NCI-H748 (cell line): ENCODE results near the gene ARID5A.
"Not testable (repeated sequence)": the region's sequence is repeated elsewhere in the genome, so short reads cannot be mapped to it uniquely, and the experiment has no call there.

ENCODE experiments used
- DNase-seq: peaks from one replicate; lab custom pipeline; 2025; ENCODE audit not compliant: unreplicated experiment; lab: John Stamatoyannopoulos, UW

Gene ARID5A

GRCh38 chr2:96539215-96539920, 2.8 kb downstream of the ARID5A start:
- DNase-seq: no peak

DNA sequence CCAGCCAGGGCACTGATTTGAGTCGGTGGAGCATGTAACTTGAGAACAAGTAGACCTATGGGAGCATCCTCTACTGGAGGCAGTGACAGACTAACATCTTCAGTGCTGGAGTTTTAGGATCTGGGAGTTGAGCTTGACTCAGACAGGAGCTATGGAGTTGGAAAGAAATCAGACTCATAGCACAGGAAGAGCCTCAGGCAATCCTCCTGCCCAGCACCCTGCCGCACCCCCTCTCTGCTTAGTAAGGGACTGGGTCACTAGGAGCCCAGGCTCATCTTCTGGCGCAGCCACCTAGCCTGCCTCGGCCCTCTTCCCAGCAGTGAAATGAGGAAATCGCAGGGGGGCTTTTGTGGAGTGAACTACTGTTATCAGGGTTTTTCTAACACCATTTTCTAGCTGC, 3.6 kb downstream of the ARID5A start:
- DNase-seq: no peak

DNA sequence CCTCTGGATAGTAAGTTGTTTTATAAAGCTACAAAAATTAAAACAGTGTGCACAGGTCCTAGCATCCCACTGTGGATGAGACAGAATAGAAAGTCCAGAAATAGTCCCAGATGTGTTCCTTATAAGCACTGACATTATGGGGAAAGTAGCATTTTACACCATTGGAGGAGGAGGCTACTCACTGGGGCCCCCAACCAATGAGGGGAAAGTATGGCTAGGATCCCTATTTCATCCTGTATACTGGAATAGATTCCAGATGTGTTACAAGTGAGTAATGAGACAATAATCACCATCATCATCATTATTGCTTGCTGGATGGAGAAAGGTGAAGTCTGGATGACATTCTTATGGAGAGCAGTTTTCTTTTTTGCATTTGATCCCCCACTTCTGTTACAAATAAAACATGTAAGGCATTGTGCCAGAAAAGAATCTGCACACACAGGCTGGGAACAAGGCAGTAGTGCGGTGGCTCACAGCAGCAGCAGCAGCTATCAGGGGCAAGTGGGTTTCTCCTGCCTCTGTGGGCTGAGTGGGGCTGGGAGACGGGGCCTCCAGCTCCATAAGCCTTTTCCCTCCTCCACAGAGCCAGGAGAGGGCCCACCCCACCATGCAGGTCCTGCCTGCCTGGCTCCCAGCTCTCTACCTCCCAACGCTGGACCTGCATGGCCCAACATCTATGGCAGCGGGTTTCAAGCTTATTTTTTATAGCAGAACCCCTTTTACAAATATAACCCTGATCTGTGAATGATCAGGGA, 5.0 kb downstream of the ARID5A start:
- DNase-seq: no peak

DNA sequence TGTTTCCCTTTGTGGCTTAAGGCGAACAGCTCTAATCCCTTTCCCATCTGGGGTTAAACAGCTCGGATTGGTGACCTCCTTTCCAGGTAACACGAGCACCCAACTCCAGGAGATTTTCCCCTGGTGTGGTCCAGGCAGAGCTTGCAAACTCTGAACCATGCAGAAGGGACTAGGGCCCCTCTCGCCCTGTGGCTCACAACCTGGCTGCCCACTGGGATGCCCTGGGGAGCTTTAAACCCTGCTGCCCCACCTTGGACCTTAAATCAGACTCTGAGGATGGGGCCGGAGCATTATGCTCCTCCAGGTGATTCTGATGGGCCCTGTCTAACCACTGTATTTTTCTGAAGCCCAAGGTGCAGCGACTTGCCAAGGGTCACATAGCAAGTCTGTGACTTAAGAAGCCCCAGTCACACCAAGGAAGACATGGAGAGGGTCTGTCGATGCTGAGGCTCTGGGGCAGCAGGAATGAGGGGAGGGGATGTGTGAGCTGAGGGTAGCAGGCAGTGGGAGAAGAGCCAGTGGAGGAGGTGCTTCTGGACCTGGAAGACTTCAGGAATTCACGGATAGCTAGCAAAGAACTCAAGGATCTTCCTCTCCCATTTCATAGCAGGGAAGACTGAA, 5.9 kb downstream of the ARID5A start:
- no peak for DNase-seq

DNA sequence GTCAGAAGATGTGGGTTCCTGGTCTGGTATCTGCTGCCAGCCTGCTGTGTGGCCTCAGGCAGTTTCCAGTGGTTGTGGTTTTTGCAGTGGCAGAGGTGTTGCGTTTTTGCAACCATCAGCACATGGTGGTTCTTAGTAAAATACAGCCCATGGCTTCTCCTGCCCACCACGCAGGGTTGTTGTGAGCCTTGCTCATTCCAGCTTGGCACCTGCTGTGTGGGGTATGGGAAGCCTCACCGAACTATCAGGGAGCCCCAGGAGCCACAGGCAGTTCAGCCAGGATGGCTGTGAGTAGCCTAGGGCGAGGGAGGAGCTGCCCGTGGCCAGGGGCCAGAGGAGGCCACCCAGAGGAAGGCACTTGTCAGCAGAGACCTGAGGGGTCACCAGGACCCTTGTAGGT, 9.8 kb downstream of the ARID5A start:
- DNase-seq: no peak

- DNase-seq: no peak
Observed at GRCh38 chr2:96546797-96547196, 10.2 kb downstream of the ARID5A start.

DNA sequence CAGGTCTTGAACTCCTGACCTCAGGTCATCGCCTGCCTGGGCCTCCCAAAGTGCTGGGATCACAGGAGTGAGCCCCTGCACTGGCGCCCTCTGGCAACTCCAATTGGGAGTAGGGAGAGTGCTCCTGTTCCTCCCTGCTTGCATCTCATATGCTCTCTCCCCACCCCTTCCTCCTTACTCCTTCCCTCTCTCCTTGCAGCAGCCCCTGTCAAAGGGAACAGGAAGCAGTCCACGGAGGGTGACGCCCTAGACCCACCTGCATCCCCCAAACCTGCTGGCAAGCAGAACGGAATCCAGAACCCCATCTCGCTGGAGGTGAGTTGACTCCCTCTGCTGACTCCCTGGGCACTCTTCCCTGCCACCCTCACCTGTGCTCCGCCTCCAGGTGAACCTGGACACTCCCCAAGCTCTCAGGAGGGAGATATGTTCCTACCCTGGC, 10.7 kb downstream of the ARID5A start:
- no peak for DNase-seq

GRCh38 chr2:96547731-96548171, 11.2 kb downstream of the ARID5A start:
- no peak for DNase-seq

DNA sequence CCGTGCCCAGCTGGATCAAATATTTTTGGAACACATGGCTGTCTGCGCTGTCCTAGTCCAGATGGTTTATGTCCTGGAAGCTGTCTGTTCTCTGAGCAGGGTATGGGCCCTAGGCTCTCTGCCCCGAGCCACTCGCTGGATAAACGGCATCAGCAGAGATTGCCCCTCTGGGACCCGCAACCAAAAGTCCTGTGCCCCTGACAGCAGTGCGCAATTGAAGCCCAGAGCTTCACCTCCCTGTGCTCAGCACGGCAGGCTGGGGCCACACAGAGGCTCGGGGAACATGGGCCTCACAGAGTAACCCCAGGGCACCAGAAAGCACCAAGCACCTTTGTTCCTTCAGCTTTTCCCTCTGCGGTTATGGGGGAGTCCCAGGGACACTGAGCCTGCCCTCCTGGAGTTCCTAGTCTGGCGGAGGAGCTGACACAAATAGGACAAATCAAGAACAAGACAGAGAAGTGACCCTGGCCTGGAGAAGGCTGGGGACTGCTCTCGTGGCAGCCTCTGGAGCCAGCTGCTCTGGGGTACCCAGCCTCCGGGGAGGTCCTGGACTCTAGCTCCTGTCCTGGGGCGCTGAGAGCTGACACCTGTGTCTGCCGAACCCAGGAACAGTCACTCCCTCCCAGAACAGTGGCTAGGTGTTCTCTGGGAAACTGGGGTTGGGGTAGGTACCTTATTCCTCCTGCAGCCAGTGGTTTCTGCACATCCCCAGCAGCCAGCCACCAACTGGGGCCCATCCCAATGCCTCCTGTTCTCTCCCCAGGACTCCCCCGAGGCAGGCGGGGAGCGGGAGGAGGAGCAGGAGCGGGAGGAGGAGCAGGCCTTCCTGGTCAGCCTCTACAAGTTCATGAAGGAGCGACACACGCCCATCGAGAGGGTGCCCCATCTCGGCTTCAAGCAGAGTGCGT, 12.3 kb downstream of the ARID5A start:
- DNase-seq: no peak

GRCh38 chr2:96549466-96549785, 12.9 kb downstream of the ARID5A start:
- DNase-seq: no peak

GRCh38 chr2:96549967-96550786, 13.6 kb downstream of the ARID5A start:
- peak; percentile 41 for DNase-seq

- no peak for DNase-seq
Observed at GRCh38 chr2:96550787-96551604, 14.4 kb downstream of the ARID5A start.

- no peak for DNase-seq
Observed at GRCh38 chr2:96551605-96552314, 15.2 kb downstream of the ARID5A start.

- no peak for DNase-seq
Observed at GRCh38 chr2:96552315-96553175, 16.0 kb downstream of the ARID5A start.

GRCh38 chr2:96553176-96553956, 16.8 kb downstream of the ARID5A start:
- DNase-seq: no peak

DNA sequence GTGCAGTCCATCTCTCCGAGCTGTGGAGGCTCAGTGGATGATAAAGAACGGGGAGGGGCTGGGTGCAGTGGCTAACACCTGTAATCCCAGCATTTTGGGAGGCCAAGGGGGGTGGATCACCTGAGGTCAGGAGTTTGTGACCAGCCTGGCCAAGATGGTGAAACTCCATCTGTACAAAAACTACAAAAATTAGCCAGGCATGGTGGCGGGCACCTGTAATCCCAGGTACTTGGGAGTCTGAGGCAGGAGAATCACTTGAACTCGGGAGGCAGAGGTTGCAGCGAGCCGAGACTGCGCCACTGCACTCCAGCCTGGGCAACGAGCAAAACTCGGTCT, 17.4 kb downstream of the ARID5A start:
- DNase-seq: not testable (repeated sequence)
